ENCODE data around the gene SLC9A1. TPM values are rescaled to one million over a fixed set of nuclear protein-coding genes. Genes with fewer than 3 reads are reported as not detected.
A peak's percentile ranks its signal among the peaks of the same experiment; 100 is the strongest.

SLC9A1 gene
- polyA plus RNA-seq, 3 donors = 4.5 to 14.2 (median 4.6) TPM

- no peak overlapping the region for H3K27ac Mint-ChIP-seq
These were observed 78.1 kb downstream of the SLC9A1 start for GRCh38 chr1:27076803-27077202.

GRCh38 chr1:27074175-27074780 is 80.6 kb downstream of the SLC9A1 start:
- 8% methylated on average over 1 of the region's 3 CpGs for WGBS (ENCODE audit: insufficient coverage)
- no peak overlapping the region for H3K4me2 ChIP-seq (replicated peaks; ENCODE audit: extremely low read depth, low read length, poor library complexity, severe bottlenecking)
- H3K36me3 Mint-ChIP-seq = no peaks in the 10 kb centered on the region
- no peaks in the 10 kb centered on the region for H3K4me1 ChIP-seq (ENCODE audit: control insufficient read depth in 1 of 2, insufficient read depth in 2 of 2, low read length in 2 of 2)
- TF ChIP-seq, protein P1, sequence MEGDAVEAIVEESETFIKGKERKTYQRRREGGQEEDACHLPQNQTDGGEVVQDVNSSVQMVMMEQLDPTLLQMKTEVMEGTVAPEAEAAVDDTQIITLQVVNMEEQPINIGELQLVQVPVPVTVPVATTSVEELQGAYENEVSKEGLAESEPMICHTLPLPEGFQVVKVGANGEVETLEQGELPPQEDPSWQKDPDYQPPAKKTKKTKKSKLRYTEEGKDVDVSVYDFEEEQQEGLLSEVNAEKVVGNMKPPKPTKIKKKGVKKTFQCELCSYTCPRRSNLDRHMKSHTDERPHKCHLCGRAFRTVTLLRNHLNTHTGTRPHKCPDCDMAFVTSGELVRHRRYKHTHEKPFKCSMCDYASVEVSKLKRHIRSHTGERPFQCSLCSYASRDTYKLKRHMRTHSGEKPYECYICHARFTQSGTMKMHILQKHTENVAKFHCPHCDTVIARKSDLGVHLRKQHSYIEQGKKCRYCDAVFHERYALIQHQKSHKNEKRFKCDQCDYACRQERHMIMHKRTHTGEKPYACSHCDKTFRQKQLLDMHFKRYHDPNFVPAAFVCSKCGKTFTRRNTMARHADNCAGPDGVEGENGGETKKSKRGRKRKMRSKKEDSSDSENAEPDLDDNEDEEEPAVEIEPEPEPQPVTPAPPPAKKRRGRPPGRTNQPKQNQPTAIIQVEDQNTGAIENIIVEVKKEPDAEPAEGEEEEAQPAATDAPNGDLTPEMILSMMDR (IDR thresholded peaks at IDR 0.05) = no peak
- H3K9ac ChIP-seq (ENCODE audit: insufficient read depth, low read length, poor library complexity, severe bottlenecking) = no peak overlapping the region
- H3K36me3 ChIP-seq (replicated peaks in 1 of 2; ENCODE audit: control insufficient read depth in 1 of 2, insufficient read depth in 2 of 2, low read length in 2 of 2) = no peaks in the 10 kb centered on the region
- intact Hi-C loops (cut with micrococcal nuclease) = no loop called here
- H3K4me3 Mint-ChIP-seq = no peak overlapping the region
- H4K20me1 ChIP-seq (ENCODE audit: insufficient read depth, low read length) = no peaks in the 10 kb centered on the region
- H3K9me3 ChIP-seq (replicated peaks in 1 of 2; ENCODE audit: control insufficient read depth in 1 of 2, insufficient read depth in 1 of 2, low read length in 2 of 2) = no peaks in the 10 kb centered on the region
- peak; percentile 16 to 51 (median 19) for DNase-seq
- peak overlapping the region in 1 of 7 donors; percentile 26 for H3K27ac Mint-ChIP-seq
- peaks cover 2 to 17% (median 3%) of the 10 kb centered on the region in 3 donors for H3K27me3 Mint-ChIP-seq (ENCODE audit: low read depth in 3 of 3)
- H3K4me1 Mint-ChIP-seq = peaks cover 4% of the 10 kb centered on the region
- peak overlapping the region; percentile 42 for H2AFZ ChIP-seq (ENCODE audit: insufficient read depth, low read depth, low read length, poor library complexity, severe bottlenecking)
- peaks cover 0 to 4% (median 0%) of the 10 kb centered on the region in 7 donors for H3K9me3 Mint-ChIP-seq
- no peak overlapping the region for H3K27ac ChIP-seq (ENCODE audit: low read depth in 1 of 2, low read length in 2 of 2)
- H3K79me2 ChIP-seq (ENCODE audit: insufficient read depth, low read length) = no peaks in the 10 kb centered on the region
- H3K4me3 ChIP-seq (replicated peaks in 1 of 3; ENCODE audit: low read depth in 2 of 3, low read length in 3 of 3) = no peak overlapping the region
- H3K27me3 ChIP-seq (ENCODE audit: control insufficient read depth in 2 of 2, insufficient read depth in 2 of 2, low read length in 2 of 2) = no peaks in the 10 kb centered on the region

More at GRCh38 chr1:27076803-27077202, 78.1 kb downstream of the SLC9A1 start:
- WGBS (ENCODE audit: insufficient coverage) = no CpG with 5 or more reads among the region's 2 CpGs
- intact Hi-C loops (cut with micrococcal nuclease) = no loop called here
- Histone ChIP-seq H3K79me2 (ENCODE audit: insufficient read depth, low read length) (no peaks in the 10 kb centered on the region), H3K9me3 (replicated peaks in 1 of 2; ENCODE audit: control insufficient read depth in 1 of 2, insufficient read depth in 1 of 2, low read length in 2 of 2) (no peaks in the 10 kb centered on the region), H4K20me1 (ENCODE audit: insufficient read depth, low read length) (no peaks in the 10 kb centered on the region), H2AFZ (ENCODE audit: insufficient read depth, low read depth, low read length, poor library complexity, severe bottlenecking) (no peak overlapping the region), H3K4me2 (replicated peaks; ENCODE audit: extremely low read depth, low read length, poor library complexity, severe bottlenecking) (no peak overlapping the region), H3K9ac (ENCODE audit: insufficient read depth, low read length, poor library complexity, severe bottlenecking) (no peak overlapping the region), H3K36me3 (replicated peaks in 1 of 2; ENCODE audit: control insufficient read depth in 1 of 2, insufficient read depth in 2 of 2, low read length in 2 of 2) (no peaks in the 10 kb centered on the region), H3K4me1 (ENCODE audit: control insufficient read depth in 1 of 2, insufficient read depth in 2 of 2, low read length in 2 of 2) (no peaks in the 10 kb centered on the region), H3K27me3 (ENCODE audit: control insufficient read depth in 2 of 2, insufficient read depth in 2 of 2, low read length in 2 of 2) (no peaks in the 10 kb centered on the region), H3K4me3 (replicated peaks in 1 of 3; ENCODE audit: low read depth in 2 of 3, low read length in 3 of 3) (no peak overlapping the region), H3K27ac (ENCODE audit: low read depth in 1 of 2, low read length in 2 of 2) (no peak overlapping the region)
- Mint-ChIP-seq H3K36me3 (no peaks in the 10 kb centered on the region), H3K9me3 (peaks cover 0 to 8% (median 3%) of the 10 kb centered on the region in 7 donors), H3K27me3 (ENCODE audit: low read depth in 3 of 3) (peaks cover 2 to 8% (median 3%) of the 10 kb centered on the region in 3 donors), H3K4me3 (no peak overlapping the region), H3K4me1 (peaks cover 4% of the 10 kb centered on the region)
- TF ChIP-seq, protein P1 (IDR thresholded peaks at IDR 0.05) = no peak
- no peak for DNase-seq
